Loucy (cell line): ENCODE data around the gene RHBDF2.

Source experiments
- H2AFZ ChIP-seq: fragments of 200-600 bp; sonication (generic); 2 replicates; pipeline ENCODE4 v1.6.0; 2016; ENCODE audit warnings: antibody characterized with exemption, mild to moderate bottlenecking, low read length, moderate library complexity
- H3F3A ChIP-seq: fragments of 200-600 bp; 2 replicates; pipeline ENCODE4 v1.6.0; 2016; ENCODE audit warnings: antibody characterized with exemption, low read depth, mild to moderate bottlenecking
- H3K27me3 ChIP-seq: fragments of 200-600 bp; sonication (generic); 2 replicates; pipeline ENCODE4 v1.6.1; 2014; ENCODE audit warnings: low read length, mild to moderate bottlenecking; ENCODE audit not compliant: insufficient read depth, poor library complexity, severe bottlenecking
- H3K36me3 ChIP-seq: fragments of 200-600 bp; sonication (generic); 2 replicates; pipeline ENCODE4 v1.6.1; 2016; ENCODE audit warnings: low read length; ENCODE audit not compliant: insufficient read depth
- H3K4me1 ChIP-seq: fragments of 200-600 bp; sonication (generic); 2 replicates; pipeline ENCODE4 v1.5.1; 2014; ENCODE audit warnings: low read length, mild to moderate bottlenecking; ENCODE audit not compliant: insufficient read depth, poor library complexity, severe bottlenecking
- H3K4me2 ChIP-seq: fragments of 200-600 bp; sonication (generic); 2 replicates; pipeline ENCODE4 v1.6.0; 2014; ENCODE audit warnings: antibody characterized with exemption, low read length, low read depth, mild to moderate bottlenecking; ENCODE audit not compliant: poor library complexity, severe bottlenecking
- H3K4me3 ChIP-seq: fragments of 200-600 bp; sonication (generic); 2 replicates; pipeline ENCODE4 v1.5.1; 2014; ENCODE audit warnings: low read length, mild to moderate bottlenecking, mixed read lengths; ENCODE audit not compliant: poor library complexity, severe bottlenecking
- H3K79me2 ChIP-seq: fragments of 200-600 bp; sonication (generic); 2 replicates; pipeline ENCODE4 v1.6.1; 2014; ENCODE audit warnings: low read length; ENCODE audit not compliant: insufficient read depth
- H3K9ac ChIP-seq: fragments of 200-600 bp; sonication (generic); 2 replicates; pipeline ENCODE4 v1.6.0; 2014; ENCODE audit warnings: mild to moderate bottlenecking, low read depth, low read length, moderate library complexity; ENCODE audit not compliant: poor library complexity, severe bottlenecking
- H3K9me2 ChIP-seq: fragments of 200-600 bp; sonication (generic); replicated peaks from 2 replicates; pipeline ENCODE4 v1.6.1; 2016; ENCODE audit warnings: low read depth, low read length, mixed read lengths
- H3K9me3 ChIP-seq: fragments of 200-600 bp; sonication (generic); 2 replicates; pipeline ENCODE4 v1.6.1; 2014; ENCODE audit warnings: mild to moderate bottlenecking, antibody characterized with exemption, low read length, low read depth; ENCODE audit not compliant: insufficient read depth
- H4K20me1 ChIP-seq: fragments of 200-600 bp; sonication (generic); 2 replicates; pipeline ENCODE4 v1.6.0; 2014; ENCODE audit warnings: antibody characterized with exemption, low read length, mild to moderate bottlenecking; ENCODE audit not compliant: insufficient read depth, poor library complexity, severe bottlenecking
- EZH2phosphoT487 ChIP-seq: fragments of 200-600 bp; IDR thresholded peaks from 2 replicates; pipeline ENCODE4 v1.6.1; 2018; ENCODE audit warnings: antibody characterized with exemption, mild to moderate bottlenecking, moderate library complexity, borderline replicate concordance
- TF ChIP-seq, protein P1 (sequence below): fragments of 200-600 bp; sonication (generic); conservative IDR thresholded peaks from 2 replicates; pipeline ENCODE4 v1.5.1; 2014; ENCODE audit warnings: mild to moderate bottlenecking, antibody characterized with exemption, low read length

The RHBDF2 gene

DNA sequence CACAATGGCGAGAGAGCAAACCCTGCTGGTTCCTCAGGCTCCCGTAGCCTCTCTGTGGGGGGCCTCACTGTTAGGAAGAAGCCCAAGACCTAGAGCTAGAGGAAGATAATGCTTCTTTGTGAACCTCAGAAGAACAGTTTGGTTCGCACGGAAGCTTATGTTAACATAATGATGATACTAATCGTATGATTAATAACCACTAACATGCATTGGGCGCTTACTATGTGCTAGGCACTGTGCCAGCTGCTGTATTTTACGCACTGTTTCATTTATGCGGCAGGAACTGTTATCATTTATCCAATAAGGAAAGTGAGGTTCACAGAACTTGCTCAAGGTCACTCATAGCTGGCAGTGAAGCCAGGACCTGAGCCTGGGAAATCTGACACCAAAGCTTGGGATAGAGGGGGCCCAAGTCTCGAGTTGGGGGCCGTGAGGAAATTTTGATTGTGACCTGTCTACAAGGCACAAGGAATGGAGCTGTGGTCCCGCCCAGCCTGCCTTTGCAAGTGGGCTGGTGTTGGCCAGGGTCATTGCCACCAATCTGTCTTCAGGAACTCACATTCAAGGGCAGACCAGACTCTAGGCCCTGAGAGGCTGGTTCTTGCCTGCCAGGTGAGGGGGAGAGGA lies 45.4 kb upstream of the RHBDF2 start:
- Histone ChIP-seq H3K36me3 (no peaks in the 10 kb centered on the region), H3K4me1 (peaks cover 74% of the 10 kb centered on the region), H4K20me1 (no peaks in the 10 kb centered on the region), H3K27me3 (no peaks in the 10 kb centered on the region), H2AFZ (no peak overlapping the region), H3K4me3 (peak overlapping the region; percentile 56), H3K4me2 (peak overlapping the region; percentile 75), H3K9ac (peak overlapping the region; percentile 69), H3K79me2 (peaks cover 13% of the 10 kb centered on the region; the same call in 1 of the 2 replicates), H3F3A (peaks cover 2% of the 10 kb centered on the region; the same call in 1 of the 2 replicates), H3K9me2 (no peaks in the 10 kb centered on the region), H3K9me3 (no peaks in the 10 kb centered on the region)
- no peak for TF ChIP-seq EZH2phosphoT487
- TF ChIP-seq, protein P1, sequence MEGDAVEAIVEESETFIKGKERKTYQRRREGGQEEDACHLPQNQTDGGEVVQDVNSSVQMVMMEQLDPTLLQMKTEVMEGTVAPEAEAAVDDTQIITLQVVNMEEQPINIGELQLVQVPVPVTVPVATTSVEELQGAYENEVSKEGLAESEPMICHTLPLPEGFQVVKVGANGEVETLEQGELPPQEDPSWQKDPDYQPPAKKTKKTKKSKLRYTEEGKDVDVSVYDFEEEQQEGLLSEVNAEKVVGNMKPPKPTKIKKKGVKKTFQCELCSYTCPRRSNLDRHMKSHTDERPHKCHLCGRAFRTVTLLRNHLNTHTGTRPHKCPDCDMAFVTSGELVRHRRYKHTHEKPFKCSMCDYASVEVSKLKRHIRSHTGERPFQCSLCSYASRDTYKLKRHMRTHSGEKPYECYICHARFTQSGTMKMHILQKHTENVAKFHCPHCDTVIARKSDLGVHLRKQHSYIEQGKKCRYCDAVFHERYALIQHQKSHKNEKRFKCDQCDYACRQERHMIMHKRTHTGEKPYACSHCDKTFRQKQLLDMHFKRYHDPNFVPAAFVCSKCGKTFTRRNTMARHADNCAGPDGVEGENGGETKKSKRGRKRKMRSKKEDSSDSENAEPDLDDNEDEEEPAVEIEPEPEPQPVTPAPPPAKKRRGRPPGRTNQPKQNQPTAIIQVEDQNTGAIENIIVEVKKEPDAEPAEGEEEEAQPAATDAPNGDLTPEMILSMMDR, result no peak

DNA sequence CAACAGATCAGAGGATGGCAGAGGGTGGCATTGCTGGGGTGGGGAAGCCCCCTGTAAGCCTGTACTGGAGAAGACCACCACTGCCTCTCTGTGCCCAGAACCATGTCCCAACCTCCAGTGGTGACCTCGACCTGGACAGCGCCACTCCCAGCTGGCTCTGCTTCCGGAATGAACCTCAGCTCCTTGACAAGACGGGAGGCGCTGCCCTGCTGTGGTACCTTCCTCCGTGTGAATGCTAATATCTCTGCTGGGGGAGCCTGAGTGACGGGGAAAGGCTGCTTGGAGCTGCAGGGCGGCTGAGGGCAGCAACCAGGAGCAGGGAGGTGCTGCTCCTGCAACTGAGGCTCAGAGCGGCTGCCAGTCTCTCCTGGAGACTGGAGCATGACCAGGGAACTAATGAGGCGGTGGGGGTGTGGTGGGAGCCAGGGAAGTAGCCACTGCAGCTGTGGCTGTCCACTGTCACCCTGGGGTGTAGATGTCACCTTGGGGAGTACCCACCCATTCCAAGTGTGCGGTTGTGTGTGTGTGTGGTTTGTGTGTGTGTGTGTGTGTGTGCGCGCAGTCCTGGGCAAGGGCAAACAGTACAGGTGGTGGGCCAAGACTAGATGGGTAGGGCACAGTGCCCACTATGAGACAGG lies 44.8 kb upstream of the RHBDF2 start:
- Histone ChIP-seq H3K4me2 (peak overlapping the region; percentile 75), H3K9ac (peak overlapping the region; percentile 69), H3F3A (peaks cover 2% of the 10 kb centered on the region; the same call in 1 of the 2 replicates)

DNA sequence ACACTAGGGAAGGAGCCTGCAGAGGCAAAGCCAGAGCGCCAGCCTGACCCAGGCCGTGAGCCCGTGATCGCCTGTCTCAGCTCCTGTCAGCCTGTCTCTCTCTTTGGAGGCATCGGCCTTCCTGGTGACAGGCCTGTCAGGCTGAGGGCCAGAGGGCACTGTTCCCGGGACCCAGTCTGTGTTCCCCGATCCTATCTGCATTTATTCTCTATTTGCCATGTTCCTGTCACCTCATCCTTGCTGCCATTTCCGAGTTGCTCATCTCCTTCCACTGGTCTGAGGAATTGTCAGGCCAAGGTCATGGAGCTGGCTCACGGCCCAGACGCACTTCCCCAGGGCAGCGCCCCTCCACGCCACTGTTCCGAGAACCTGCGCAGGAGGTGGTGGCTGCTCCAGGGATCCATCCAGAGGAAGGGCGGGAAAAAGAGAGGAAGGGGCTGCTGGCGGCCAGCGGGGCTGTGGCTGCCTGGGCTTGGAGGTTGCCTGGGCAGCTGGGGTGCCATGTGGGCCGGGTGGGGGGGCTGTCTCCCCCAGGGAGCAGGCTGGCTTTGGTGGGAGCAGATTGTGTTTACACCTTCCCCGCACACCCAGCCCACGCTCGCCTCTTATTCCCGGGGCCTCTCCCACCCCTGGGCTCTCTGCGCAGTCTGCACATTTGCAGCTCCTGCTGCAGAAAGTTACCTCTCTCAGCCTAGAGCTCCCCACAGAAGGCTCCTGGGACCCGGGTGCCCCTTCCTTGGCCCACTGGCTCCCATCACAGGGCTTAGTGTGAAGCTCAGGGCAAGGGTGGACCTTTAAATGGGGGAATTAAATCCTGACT lies 43.5 kb upstream of the RHBDF2 start:
- Histone ChIP-seq H3K36me3 (no peaks in the 10 kb centered on the region), H2AFZ (no peak overlapping the region), H3K79me2 (peaks cover 13% of the 10 kb centered on the region; the same call in 1 of the 2 replicates), H3K4me1 (peaks cover 74% of the 10 kb centered on the region), H4K20me1 (no peaks in the 10 kb centered on the region), H3K4me3 (no peak overlapping the region), H3K9me3 (no peaks in the 10 kb centered on the region), H3K4me2 (peak overlapping the region; percentile 6), H3K27me3 (no peaks in the 10 kb centered on the region), H3K9me2 (no peaks in the 10 kb centered on the region), H3K9ac (peak overlapping the region; percentile 69), H3F3A (peaks cover 2% of the 10 kb centered on the region; the same call in 1 of the 2 replicates)
- TF ChIP-seq, protein P1, result no peak
- no peak for TF ChIP-seq EZH2phosphoT487

More for the DNA sequence above, 44.8 kb upstream of the RHBDF2 start:
- peaks cover 72% of the 10 kb centered on the region for H3K4me1 ChIP-seq
- H3K4me3 ChIP-seq, result peak overlapping the region; percentile 56
- no peak for TF ChIP-seq EZH2phosphoT487
- TF ChIP-seq, protein P1, result no peak
- H3K9me3 ChIP-seq, result no peaks in the 10 kb centered on the region
- H3K36me3 ChIP-seq, result no peaks in the 10 kb centered on the region
- H3K27me3 ChIP-seq, result no peaks in the 10 kb centered on the region
- H4K20me1 ChIP-seq, result no peaks in the 10 kb centered on the region
- H3K9me2 ChIP-seq, result no peaks in the 10 kb centered on the region
- no peak overlapping the region for H2AFZ ChIP-seq
- H3K79me2 ChIP-seq, result peaks cover 13% of the 10 kb centered on the region; the same call in 1 of the 2 replicates
